ENCODE measurements around the gene NOSTRIN.
"Not testable (repeated sequence)": the region's sequence is repeated elsewhere in the genome, so short reads cannot be mapped to it uniquely, and the experiment has no call there.

NOSTRIN gene

DNA sequence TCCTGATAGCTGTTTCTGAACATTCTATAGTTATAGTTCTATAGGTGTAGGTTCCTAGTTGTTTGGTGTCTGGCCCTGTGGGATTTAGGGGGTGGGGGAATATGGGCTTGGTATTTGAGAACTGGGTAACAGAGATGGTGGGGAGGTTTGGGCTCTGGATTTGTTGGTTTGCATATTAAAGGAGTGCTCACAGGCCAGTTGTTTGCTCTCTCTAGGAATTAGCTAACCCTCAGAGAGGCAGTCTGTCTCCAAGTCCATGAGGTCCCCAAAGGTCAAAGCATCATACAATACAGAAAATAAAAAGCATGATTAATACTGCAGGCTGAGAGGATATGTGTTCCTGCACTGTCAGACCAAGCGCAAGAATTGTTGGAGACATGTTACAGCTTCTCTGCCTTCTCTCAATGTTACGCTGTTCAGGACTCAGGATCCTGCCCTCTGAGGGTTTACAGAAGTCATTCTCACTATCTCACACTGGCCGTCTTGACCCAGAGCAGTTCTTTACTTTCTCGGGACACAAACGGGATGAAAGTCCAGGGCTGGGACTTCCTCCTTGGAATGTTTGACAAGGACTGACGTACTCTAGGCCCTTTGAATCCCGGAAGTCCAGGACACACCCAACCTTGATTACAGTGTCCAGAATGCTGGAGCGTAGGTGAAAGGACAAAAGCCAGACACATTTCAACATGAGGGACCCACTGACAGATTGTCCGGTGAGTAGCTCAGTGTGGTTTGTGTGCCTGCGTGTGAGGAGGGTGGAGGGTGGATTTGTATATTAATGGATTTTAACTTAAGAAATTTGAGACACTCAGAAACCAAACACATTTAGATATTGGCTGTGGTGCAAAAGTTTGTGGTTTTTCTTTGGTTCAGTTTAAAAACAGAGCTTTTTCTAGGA lies at the start of gene NOSTRIN:
NOSTRIN (plus strand) TSS at position 677 of the 898 bp plus-strand sequence; CDS start at position 687, 10 bp downstream.
- DNase-seq (ENCODE audit: low spot score): no peak

GRCh38 chr2:168753765-168754329 lies 48.6 kb upstream of the NOSTRIN start:
- no peak for DNase-seq (ENCODE audit: low spot score)

- no peak for DNase-seq (ENCODE audit: low spot score)
Observed at GRCh38 chr2:168757223-168757622, 45.2 kb upstream of the NOSTRIN start.

- peak; percentile 24 for DNase-seq (ENCODE audit: low spot score)
Observed at GRCh38 chr2:168758970-168759820, 43.2 kb upstream of the NOSTRIN start.

DNA sequence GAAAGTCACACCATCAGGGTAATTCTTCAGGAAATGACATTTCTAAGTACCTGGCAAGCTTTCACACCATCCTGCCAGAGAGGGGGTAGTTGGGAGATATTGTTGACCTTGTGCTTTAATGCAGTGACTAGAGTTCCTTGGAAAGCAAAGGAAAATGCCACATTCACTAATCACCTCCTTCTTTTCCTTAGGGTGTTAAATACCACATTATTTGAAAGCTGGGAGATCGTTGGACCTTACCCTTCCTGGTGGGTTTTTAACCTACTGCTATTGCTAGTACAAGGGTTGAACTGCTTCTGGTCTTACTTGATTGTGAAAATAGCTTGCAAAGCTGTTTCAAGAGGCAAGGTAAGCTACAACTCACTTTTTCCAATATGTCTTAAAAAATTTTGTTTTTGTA lies 37.0 kb upstream of the NOSTRIN start:
- DNase-seq (ENCODE audit: low spot score): no peak

- no peak for DNase-seq (ENCODE audit: low spot score)
Observed at GRCh38 chr2:168766600-168766999, 35.8 kb upstream of the NOSTRIN start.

GRCh38 chr2:168767258-168767657 lies 35.2 kb upstream of the NOSTRIN start:
- no peak for DNase-seq (ENCODE audit: low spot score)

- not testable (repeated sequence) for DNase-seq (ENCODE audit: low spot score)
Observed at GRCh38 chr2:168768357-168768756, 34.1 kb upstream of the NOSTRIN start.

- DNase-seq (ENCODE audit: low spot score): no peak
Observed at GRCh38 chr2:168770796-168771195, 31.6 kb upstream of the NOSTRIN start.

DNA sequence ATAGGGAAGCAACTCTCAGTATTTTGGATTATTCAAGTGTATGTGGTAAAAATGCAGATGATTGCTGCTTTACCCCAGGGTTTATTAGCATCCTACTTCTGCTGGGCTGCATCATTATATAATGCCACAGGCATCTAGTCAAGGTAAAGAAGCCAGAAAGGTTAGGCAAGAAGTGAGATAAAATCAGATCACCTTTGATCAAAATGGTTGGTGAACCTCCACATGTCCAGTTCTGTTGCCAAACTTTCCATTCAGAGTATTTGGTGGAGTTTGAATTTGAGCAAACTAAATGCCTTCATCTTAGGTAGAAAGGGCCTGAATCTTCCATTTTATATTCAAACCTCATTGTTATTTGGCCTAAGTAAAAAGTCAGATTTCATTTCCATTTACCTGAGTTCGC lies 29.7 kb upstream of the NOSTRIN start:
- no peak for DNase-seq (ENCODE audit: low spot score)

DNA sequence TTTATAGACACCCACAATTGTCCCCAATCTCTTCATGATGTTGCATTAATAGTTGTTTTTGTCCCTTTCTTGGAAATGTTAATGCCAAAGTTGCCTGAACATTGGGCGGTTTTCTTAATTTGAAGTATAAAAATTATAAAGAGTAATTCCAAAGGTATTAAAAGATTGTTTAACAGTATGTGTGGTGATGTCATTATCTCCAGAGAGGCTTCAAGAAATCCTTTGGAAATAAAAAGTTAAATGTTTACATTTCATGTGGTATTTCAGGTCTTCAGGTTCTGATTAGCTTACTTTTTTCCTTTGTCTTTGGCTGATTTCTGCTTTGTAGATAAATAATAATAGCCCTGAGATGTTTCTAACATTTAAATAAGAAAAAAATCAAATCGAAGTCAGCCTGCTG lies 29.3 kb upstream of the NOSTRIN start:
- no peak for DNase-seq (ENCODE audit: low spot score)

DNA sequence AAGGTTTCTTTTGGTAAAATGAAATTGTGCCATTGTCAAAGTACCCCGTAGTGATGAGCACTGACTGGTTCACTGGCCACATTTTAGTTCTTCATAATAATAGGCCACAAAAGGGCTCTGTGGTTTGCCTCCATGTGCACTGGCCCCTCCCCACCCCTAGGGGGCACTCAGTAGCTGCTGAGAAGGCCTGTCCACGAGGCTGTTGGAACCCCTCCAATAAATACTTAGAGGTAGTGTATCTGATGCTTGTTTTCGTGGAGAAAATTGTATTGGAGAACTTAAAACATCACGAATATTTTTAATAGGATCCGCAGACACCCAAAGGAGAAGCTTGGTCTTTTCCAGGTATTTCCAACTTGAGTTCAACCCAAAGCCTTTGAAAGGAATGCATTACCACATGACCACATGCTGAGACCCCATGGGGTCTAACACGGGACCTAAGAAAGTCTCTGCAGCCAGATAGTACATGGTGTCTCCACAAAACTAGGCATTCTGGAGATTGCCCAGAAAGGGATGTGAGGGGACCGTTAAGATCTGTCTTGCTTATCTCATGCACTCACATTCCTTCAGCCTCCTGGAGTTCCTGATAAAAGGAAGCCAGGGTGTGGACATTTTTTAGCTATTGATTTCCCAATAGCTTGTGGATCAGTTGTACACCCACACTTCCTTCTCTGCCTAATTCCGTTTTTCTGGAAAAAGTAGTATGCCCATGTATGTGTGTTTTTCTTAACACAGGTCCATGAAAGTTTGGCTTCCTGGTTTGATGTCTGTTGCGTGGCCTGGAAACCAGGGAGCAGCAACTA lies 28.5 kb upstream of the NOSTRIN start:
- DNase-seq (ENCODE audit: low spot score): peak; percentile 87

DNA sequence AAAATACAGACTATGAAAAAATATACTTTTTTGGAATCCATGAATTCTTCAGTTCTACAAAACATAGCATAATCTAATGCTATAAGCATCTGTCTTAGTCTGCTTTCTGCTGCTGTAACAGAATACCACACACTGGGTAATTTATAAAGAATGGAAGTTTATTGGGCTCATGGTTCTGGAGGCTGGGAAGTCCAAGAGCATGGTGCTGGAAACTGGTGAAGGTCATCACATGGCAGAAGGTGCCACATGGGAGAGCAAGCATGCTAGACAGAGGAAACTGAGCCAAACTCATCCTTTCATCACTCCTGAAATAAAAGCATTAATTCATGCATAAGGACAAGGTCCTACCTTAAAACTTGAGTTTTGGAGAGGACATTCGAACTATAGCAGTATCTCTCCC lies 26.6 kb upstream of the NOSTRIN start:
- no peak for DNase-seq (ENCODE audit: low spot score)

- DNase-seq (ENCODE audit: low spot score): no peak
Observed at GRCh38 chr2:168780669-168781071, 21.8 kb upstream of the NOSTRIN start.

DNA sequence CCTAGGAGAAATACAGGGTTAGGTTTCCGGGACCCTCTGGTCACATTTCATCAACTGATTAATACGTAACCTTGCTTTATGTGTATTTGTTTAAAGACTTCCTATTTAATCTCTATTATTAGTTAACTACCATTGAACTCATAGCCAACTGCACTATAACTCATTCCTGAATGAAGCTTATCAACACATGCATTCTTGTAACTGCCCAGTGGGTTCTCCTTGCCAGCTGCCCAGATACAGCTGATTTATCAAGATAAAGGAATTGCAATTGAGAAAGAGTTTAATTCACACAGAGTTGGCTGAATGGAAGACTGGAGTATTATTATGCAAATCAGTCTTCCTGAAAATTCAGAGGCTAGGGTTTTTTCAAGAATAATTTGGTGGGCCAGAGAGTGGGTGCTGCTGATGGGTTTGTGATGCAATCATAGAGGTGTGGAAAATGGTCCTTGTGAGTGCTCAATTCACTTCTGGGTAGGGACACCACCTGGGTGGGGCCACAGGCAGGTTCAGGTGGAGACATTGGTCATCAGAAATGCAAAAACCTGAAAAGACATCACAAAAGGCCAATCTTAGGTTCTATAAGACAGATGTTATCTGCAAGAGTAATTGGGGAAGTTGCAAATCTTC lies 21.1 kb upstream of the NOSTRIN start:
- peak; percentile 11 for DNase-seq (ENCODE audit: low spot score)

- no peak for DNase-seq (ENCODE audit: low spot score)
Observed at GRCh38 chr2:168782271-168782670, 20.2 kb upstream of the NOSTRIN start.

GRCh38 chr2:168784993-168785392 lies 17.4 kb upstream of the NOSTRIN start:
- DNase-seq (ENCODE audit: low spot score): no peak

GRCh38 chr2:168787098-168787781 lies 15.2 kb upstream of the NOSTRIN start:
- DNase-seq (ENCODE audit: low spot score): no peak

GRCh38 chr2:168787782-168788376 lies 14.6 kb upstream of the NOSTRIN start:
- no peak for DNase-seq (ENCODE audit: low spot score)

DNA sequence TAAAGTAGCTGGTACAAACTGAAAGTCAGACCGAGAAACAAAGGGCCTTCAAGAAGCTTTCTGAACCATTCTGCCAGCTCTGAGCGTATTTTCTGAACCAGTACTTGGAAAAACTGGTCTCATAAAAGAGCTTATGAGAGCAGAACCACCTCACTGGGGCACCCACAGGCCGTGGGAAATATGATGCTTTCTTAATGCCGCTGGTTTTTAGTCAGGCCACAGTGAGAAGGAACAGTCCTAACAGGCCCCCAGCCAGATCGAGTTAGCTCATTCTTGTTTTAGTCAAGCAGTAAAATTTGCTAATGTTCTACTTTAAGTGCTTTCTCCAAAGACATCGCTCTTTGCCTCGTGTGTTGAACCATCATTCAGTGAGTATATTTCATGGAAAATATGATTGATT lies 12.7 kb upstream of the NOSTRIN start:
- no peak for DNase-seq (ENCODE audit: low spot score)
